ENCODE data around the gene UBE2M.

DNA sequence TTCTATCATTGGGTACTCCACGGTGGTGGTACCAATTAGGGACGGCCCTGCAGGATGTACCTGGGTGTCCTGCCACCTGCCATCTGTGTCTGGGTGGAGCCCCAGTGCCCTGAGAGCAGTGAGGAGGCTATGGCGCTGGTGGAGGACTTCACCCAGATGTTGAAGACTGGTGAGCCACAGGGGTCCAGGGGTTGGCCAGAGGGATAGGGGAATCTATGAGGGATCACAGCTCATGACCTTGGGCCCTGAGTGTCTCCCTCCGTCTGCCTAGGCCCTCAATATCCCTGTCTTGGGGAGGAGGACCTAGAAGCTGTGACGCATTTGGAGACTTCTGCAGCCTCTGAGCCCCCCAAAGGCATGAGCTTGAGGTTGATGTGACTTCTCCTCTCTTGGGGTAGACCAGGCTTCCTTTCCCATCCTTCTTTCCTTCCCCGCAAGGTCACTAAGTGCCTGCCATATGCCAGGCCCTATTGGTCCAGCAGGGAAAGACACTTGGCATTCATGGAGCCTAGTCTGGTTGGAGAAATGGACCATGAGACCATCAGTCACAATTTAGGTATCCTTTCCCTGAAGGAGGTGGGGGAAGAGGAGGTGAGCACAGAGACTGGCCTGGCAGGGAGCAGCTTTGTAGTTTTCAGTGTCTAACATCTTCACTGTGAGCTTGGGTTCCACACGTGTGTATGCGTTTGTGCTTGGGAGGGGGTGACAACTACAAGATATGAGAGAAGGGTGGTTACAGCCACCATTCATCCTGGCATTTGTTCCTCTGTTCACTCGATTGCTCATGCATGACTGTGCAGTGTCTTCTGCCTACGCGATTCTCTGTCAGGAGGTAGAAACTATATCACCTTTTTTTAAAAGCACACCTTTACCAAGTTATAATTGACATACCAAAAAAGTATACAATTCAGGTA is 19.9 kb upstream of the UBE2M start:
- TF ChIP-seq POLR2AphosphoS5 (IDR thresholded peaks at IDR 0.05): no peak
- TF ChIP-seq, protein P1, sequence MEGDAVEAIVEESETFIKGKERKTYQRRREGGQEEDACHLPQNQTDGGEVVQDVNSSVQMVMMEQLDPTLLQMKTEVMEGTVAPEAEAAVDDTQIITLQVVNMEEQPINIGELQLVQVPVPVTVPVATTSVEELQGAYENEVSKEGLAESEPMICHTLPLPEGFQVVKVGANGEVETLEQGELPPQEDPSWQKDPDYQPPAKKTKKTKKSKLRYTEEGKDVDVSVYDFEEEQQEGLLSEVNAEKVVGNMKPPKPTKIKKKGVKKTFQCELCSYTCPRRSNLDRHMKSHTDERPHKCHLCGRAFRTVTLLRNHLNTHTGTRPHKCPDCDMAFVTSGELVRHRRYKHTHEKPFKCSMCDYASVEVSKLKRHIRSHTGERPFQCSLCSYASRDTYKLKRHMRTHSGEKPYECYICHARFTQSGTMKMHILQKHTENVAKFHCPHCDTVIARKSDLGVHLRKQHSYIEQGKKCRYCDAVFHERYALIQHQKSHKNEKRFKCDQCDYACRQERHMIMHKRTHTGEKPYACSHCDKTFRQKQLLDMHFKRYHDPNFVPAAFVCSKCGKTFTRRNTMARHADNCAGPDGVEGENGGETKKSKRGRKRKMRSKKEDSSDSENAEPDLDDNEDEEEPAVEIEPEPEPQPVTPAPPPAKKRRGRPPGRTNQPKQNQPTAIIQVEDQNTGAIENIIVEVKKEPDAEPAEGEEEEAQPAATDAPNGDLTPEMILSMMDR (IDR thresholded peaks at IDR 0.05): no peak

All from suprapubic skin (tissue), 3 donors.